K562 (cell line): Measurements from ENCODE around the gene CD164L2. TPM values are rescaled to one million over a fixed set of nuclear protein-coding genes. Genes with fewer than 3 reads are reported as not detected.
A peak's percentile ranks its signal among the peaks of the same experiment; 100 is the strongest.

Experiments
- CBX8 ChIP-seq: fragments of 200-600 bp; sonication (generic); IDR thresholded peaks from 2 replicates; pipeline ENCODE4 v1.6.1; 2012; ENCODE audit warnings: borderline replicate concordance, mixed run types, low read depth, mild to moderate bottlenecking, moderate library complexity, mixed read lengths, low read length, control low read depth, inconsistent platforms; ENCODE audit not compliant: poor library complexity, severe bottlenecking; ENCODE audit errors: extremely low read depth
- MBD2 ChIP-seq: sonication (generic); IDR thresholded peaks from 2 replicates; pipeline ENCODE4 v1.6.1; 2016; ENCODE audit warnings: low read depth, borderline replicate concordance
- MYNN ChIP-seq, 2 experiments: sonication (generic); formaldehyde crosslinking in 1 of 2; IDR thresholded peaks; 2 replicates each; pipeline versions ENCODE4 v1.5.0 to v1.6.1; 2016 to 2020; ENCODE audit warnings: antibody characterized with exemption in 1 of 2, missing genetic modification reagents in 1 of 2
- NBN ChIP-seq: fragments of 450-650 bp; IDR thresholded peaks from 2 replicates; pipeline ENCODE4 v1.6.1; 2016; ENCODE audit warnings: low read depth, mild to moderate bottlenecking
- NCOA4 ChIP-seq: fragments of 450-650 bp; IDR thresholded peaks from 2 replicates; pipeline ENCODE4 v1.6.1; 2018; ENCODE audit warnings: mild to moderate bottlenecking; ENCODE audit not compliant: partially characterized antibody
- PHTF2 ChIP-seq: fragments of 250-450 bp; sonication (Bioruptor Pico); IDR thresholded peaks from 2 replicates; pipeline ENCODE4 v1.5.0; 2021; ENCODE audit warnings: mild to moderate bottlenecking
- PTRF ChIP-seq: fragments of 450-650 bp; IDR thresholded peaks from 2 replicates; pipeline ENCODE4 v1.6.1; 2016; ENCODE audit warnings: mild to moderate bottlenecking, missing genetic modification characterization, missing compliant biosample characterization
- RAD21 ChIP-seq, 2 experiments: fragments of 250-450 bp in 1 of 2; fragments of 450-650 bp in 1 of 2; sonication (Bioruptor Pico) in 1 of 2; formaldehyde crosslinking in 1 of 2; IDR thresholded peaks in 1 of 2; conservative IDR thresholded peaks in 1 of 2; 2 replicates each; pipeline versions ENCODE4 v1.4.0 to v1.8.0; 2020 to 2022; ENCODE audit warnings: mild to moderate bottlenecking in 2 of 2, moderate library complexity in 1 of 2
- RBM22 ChIP-seq: fragments of 200-400 bp; formaldehyde crosslinking; IDR thresholded peaks from 2 replicates; pipeline ENCODE4 v1.6.1; 2018; ENCODE audit warnings: low read length, low read depth; ENCODE audit not compliant: poor library complexity, severe bottlenecking
- SRSF1 ChIP-seq: fragments of 200-400 bp; formaldehyde crosslinking; IDR thresholded peaks from 2 replicates; pipeline ENCODE4 v1.6.1; 2017; ENCODE audit warnings: mild to moderate bottlenecking, low read depth, low read length, moderate library complexity
- TCF7L2 ChIP-seq: fragments of 150-350 bp; IDR thresholded peaks from 2 replicates; pipeline ENCODE4 v1.6.1; 2016; ENCODE audit warnings: low read depth, mild to moderate bottlenecking, low read length, moderate library complexity
- THAP12 ChIP-seq: fragments of 250-450 bp; sonication (Bioruptor Pico); IDR thresholded peaks from 2 replicates; pipeline ENCODE4 v1.9.0; 2021; ENCODE audit warnings: mild to moderate bottlenecking, inconsistent platforms
- THRAP3 ChIP-seq: fragments of 450-650 bp; IDR thresholded peaks from 2 replicates; pipeline ENCODE4 v1.6.1; 2016; ENCODE audit warnings: mild to moderate bottlenecking, inconsistent platforms, borderline replicate concordance
- ZNF184 ChIP-seq: sonication (generic); formaldehyde crosslinking; IDR thresholded peaks from 2 replicates; pipeline ENCODE4 v1.5.0; 2020; ENCODE audit warnings: missing genetic modification reagents
- ZNF57 ChIP-seq: fragments of 450-650 bp; formaldehyde crosslinking; IDR thresholded peaks from 2 replicates; pipeline ENCODE4 v1.4.0; 2020; ENCODE audit warnings: mild to moderate bottlenecking, moderate library complexity
- polyA plus RNA-seq, 8 experiments: library from polyadenylated mRNA; depleted of rRNA in 4 of 8; stranded (reverse) in 5 of 8; unstranded in 3 of 8; fragments of >200 nt; fragmentation: Nextera tagmentation in 2 of 8; fragmentation: Illumina TruSeq in 1 of 8; extraction: Ambion mirVana in 2 of 8; extraction: Trizol in 1 of 8; gene quantifications; 2 replicates each; pipeline versions ENCODE4 v1.2.1 to v1.2.3, GENCODE V29; 2011 to 2014; ENCODE audit warnings: inconsistent platforms in 1 of 8, missing spikeins in 1 of 8
- total RNA-seq, 7 experiments: library from RNA; depleted of rRNA in 6 of 7; stranded (reverse); fragments of >200 nt in 6 of 7; fragmentation: Illumina TruSeq in 2 of 7; extraction: Trizol in 2 of 7; gene quantifications; 2 replicates each; pipeline versions ENCODE4 v1.2.1 to v1.2.3, GENCODE V29; 2011 to 2021; ENCODE audit warnings: low replicate concordance in 1 of 7
- TF ChIP-seq, protein P1 (sequence below): fragments of 450-650 bp; formaldehyde crosslinking; IDR thresholded peaks from 2 replicates; pipeline ENCODE4 v1.4.0; 2020; ENCODE audit warnings: mild to moderate bottlenecking, moderate library complexity
- TF ChIP-seq, protein P2 (sequence below): fragments of 250-450 bp; sonication (Bioruptor Pico); IDR thresholded peaks from 2 replicates; pipeline ENCODE4 v1.6.1; 2021; ENCODE audit warnings: mild to moderate bottlenecking
- TF ChIP-seq, protein P3 (sequence below): sonication (generic); formaldehyde crosslinking; IDR thresholded peaks from 2 replicates; pipeline ENCODE4 v1.8.1; 2023; ENCODE audit warnings: mild to moderate bottlenecking, missing genetic modification reagents
- TF ChIP-seq, protein P4 (sequence below): IDR thresholded peaks from 2 replicates; pipeline ENCODE4 v1.6.1; 2011; ENCODE audit not compliant: insufficient read length; ENCODE audit errors: extremely low read depth
- TF ChIP-seq, protein P5 (sequence below), 2 experiments: fragments of 250-450 bp in 1 of 2; fragments of 450-650 bp in 1 of 2; sonication (Bioruptor Pico) in 1 of 2; IDR thresholded peaks; 2 replicates each; pipeline versions ENCODE4 v1.6.1 to v1.8.0; 2016 to 2021; ENCODE audit warnings: mild to moderate bottlenecking in 2 of 2, moderate library complexity in 2 of 2, missing compliant biosample characterization in 1 of 2, missing genetic modification characterization in 1 of 2

Gene CD164L2
- total and polyA plus RNA-seq, 9 of the 15 experiments (the other 6 are each of a cell fraction or from before 2014, with no cell fraction given) = 0.08 to 0.92 (median 0.38) TPM; not detected in 1

- TF ChIP-seq THAP12 (CRISPR knock-in tag) (0 out of 2 replicates have a peak, but pooled peaks have one; percentile 19), ZNF184 (CRISPR knock-in tag) (no peak), MBD2 (no peak), CBX8 (no peak), SRSF1 (no peak), MYNN (IDR thresholded peaks at IDR 0.05) (peak; percentile 88), MYNN (CRISPR knock-in tag; IDR thresholded peaks at IDR 0.05) (no peak), TCF7L2 (no peak), PHTF2 (CRISPR knock-in tag) (no peak), THRAP3 (no peak), ZNF57 (CRISPR knock-in tag) (no peak), RBM22 (peak; percentile 85), RAD21 (CRISPR knock-in tag; conservative IDR thresholded peaks at IDR 0.05 in 1 of 2, IDR thresholded peaks at IDR 0.05 in 1 of 2) (peak in 1 of 2 experiments; percentile 40; a peak in 1 of 4 replicates), NBN (no peak), PTRF (tag) (no peak), NCOA4 (no peak)
- TF ChIP-seq, protein P1, sequence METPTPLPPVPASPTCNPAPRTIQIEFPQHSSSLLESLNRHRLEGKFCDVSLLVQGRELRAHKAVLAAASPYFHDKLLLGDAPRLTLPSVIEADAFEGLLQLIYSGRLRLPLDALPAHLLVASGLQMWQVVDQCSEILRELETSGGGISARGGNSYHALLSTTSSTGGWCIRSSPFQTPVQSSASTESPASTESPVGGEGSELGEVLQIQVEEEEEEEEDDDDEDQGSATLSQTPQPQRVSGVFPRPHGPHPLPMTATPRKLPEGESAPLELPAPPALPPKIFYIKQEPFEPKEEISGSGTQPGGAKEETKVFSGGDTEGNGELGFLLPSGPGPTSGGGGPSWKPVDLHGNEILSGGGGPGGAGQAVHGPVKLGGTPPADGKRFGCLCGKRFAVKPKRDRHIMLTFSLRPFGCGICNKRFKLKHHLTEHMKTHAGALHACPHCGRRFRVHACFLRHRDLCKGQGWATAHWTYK (CRISPR knock-in tag) = 0 out of 2 replicates have a peak, but pooled peaks have one; percentile 9
- TF ChIP-seq, protein P2, sequence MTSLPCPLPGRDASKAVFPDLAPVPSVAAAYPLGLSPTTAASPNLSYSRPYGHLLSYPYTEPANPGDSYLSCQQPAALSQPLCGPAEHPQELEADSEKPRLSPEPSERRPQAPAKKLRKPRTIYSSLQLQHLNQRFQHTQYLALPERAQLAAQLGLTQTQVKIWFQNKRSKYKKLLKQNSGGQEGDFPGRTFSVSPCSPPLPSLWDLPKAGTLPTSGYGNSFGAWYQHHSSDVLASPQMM (CRISPR knock-in tag) = no peak
- TF ChIP-seq, protein P3, sequence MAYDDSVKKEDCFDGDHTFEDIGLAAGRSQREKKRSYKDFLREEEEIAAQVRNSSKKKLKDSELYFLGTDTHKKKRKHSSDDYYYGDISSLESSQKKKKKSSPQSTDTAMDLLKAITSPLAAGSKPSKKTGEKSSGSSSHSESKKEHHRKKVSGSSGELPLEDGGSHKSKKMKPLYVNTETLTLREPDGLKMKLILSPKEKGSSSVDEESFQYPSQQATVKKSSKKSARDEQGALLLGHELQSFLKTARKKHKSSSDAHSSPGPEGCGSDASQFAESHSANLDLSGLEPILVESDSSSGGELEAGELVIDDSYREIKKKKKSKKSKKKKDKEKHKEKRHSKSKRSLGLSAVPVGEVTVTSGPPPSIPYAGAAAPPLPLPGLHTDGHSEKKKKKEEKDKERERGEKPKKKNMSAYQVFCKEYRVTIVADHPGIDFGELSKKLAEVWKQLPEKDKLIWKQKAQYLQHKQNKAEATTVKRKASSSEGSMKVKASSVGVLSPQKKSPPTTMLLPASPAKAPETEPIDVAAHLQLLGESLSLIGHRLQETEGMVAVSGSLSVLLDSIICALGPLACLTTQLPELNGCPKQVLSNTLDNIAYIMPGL (CRISPR knock-in tag) = no peak
- TF ChIP-seq, protein P4, sequence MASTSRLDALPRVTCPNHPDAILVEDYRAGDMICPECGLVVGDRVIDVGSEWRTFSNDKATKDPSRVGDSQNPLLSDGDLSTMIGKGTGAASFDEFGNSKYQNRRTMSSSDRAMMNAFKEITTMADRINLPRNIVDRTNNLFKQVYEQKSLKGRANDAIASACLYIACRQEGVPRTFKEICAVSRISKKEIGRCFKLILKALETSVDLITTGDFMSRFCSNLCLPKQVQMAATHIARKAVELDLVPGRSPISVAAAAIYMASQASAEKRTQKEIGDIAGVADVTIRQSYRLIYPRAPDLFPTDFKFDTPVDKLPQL = no peak
- TF ChIP-seq, protein P5, sequence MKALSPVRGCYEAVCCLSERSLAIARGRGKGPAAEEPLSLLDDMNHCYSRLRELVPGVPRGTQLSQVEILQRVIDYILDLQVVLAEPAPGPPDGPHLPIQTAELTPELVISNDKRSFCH (CRISPR knock-in tag; IDR thresholded peaks at IDR 0.05) = no peak
- TF ChIP-seq, protein P5 (tag; IDR thresholded peaks at IDR 0.05) = no peak
These were observed 19.2 kb upstream of the CD164L2 start (continued) for GRCh38 chr1:27402349-27402754.
